ENCODE measurements around the gene SURF4. TPM values are rescaled to one million over a fixed set of nuclear protein-coding genes. Genes with fewer than 3 reads are reported as not detected.
A peak's percentile ranks its signal among the peaks of the same experiment; 100 is the strongest.

Gene SURF4
- total RNA-seq, 1 experiment from 2014 or later: 181 TPM

GRCh38 chr9:133374612-133375115 lies 1.2 kb downstream of the SURF4 start:
- H3K4me3 ChIP-seq (ENCODE audit: insufficient read depth, low read depth, low read length): peak overlapping the region; percentile 77
- peaks cover 11% of the 10 kb centered on the region for H3K27me3 ChIP-seq (ENCODE audit: control insufficient read depth, insufficient read depth, low read length)
- no peak for DNase-seq
- peaks cover 13% of the 10 kb centered on the region for H3K36me3 ChIP-seq (replicated peaks; ENCODE audit: control insufficient read depth, insufficient read depth, low read length)

- no peak overlapping the region for H3K4me3 ChIP-seq (ENCODE audit: insufficient read depth, low read depth, low read length)
- peaks cover 6% of the 10 kb centered on the region for H3K27me3 ChIP-seq (ENCODE audit: control insufficient read depth, insufficient read depth, low read length)
- peaks cover 22% of the 10 kb centered on the region for H3K36me3 ChIP-seq (replicated peaks; ENCODE audit: control insufficient read depth, insufficient read depth, low read length)
- no peak for DNase-seq
Observed at GRCh38 chr9:133372144-133372543, 3.7 kb downstream of the SURF4 start.

GRCh38 chr9:133371261-133371711 lies 4.6 kb downstream of the SURF4 start:
- peaks cover 28% of the 10 kb centered on the region for H3K36me3 ChIP-seq (replicated peaks; ENCODE audit: control insufficient read depth, insufficient read depth, low read length)
- no peaks in the 10 kb centered on the region; the same call in 1 of the 2 replicates for H3K27me3 ChIP-seq (ENCODE audit: control insufficient read depth, insufficient read depth, low read length)
- H3K4me3 ChIP-seq (ENCODE audit: insufficient read depth, low read depth, low read length): no peak overlapping the region
- DNase-seq: no peak

- H3K27me3 ChIP-seq (ENCODE audit: control insufficient read depth, insufficient read depth, low read length): no peaks in the 10 kb centered on the region
- peaks cover 33% of the 10 kb centered on the region for H3K36me3 ChIP-seq (replicated peaks; ENCODE audit: control insufficient read depth, insufficient read depth, low read length)
- DNase-seq: no peak
- H3K4me3 ChIP-seq (ENCODE audit: insufficient read depth, low read depth, low read length): no peak overlapping the region
Observed at GRCh38 chr9:133370685-133371084, 5.2 kb downstream of the SURF4 start.

GRCh38 chr9:133369933-133370332 lies 5.9 kb downstream of the SURF4 start:
- Histone ChIP-seq H3K27me3 (ENCODE audit: control insufficient read depth, insufficient read depth, low read length) (no peaks in the 10 kb centered on the region), H3K4me3 (ENCODE audit: insufficient read depth, low read depth, low read length) (no peak overlapping the region), H3K36me3 (replicated peaks; ENCODE audit: control insufficient read depth, insufficient read depth, low read length) (peaks cover 40% of the 10 kb centered on the region)
- no peak for DNase-seq

- Histone ChIP-seq H3K4me3 (ENCODE audit: insufficient read depth, low read depth, low read length) (no peak overlapping the region), H3K36me3 (replicated peaks; ENCODE audit: control insufficient read depth, insufficient read depth, low read length) (peaks cover 42% of the 10 kb centered on the region)
- DNase-seq: no peak
Observed at GRCh38 chr9:133369422-133369821, 6.4 kb downstream of the SURF4 start.

GRCh38 chr9:133368249-133368881 lies 7.5 kb downstream of the SURF4 start:
- no peak for DNase-seq
- Histone ChIP-seq H3K36me3 (replicated peaks; ENCODE audit: control insufficient read depth, insufficient read depth, low read length) (peaks cover 47% of the 10 kb centered on the region), H3K27me3 (ENCODE audit: control insufficient read depth, insufficient read depth, low read length) (no peaks in the 10 kb centered on the region), H3K4me3 (ENCODE audit: insufficient read depth, low read depth, low read length) (no peak overlapping the region)

More at GRCh38 chr9:133369422-133369821, 6.4 kb downstream of the SURF4 start:
- no peaks in the 10 kb centered on the region for H3K27me3 ChIP-seq (ENCODE audit: control insufficient read depth, insufficient read depth, low read length)

- peaks cover 51% of the 10 kb centered on the region for H3K36me3 ChIP-seq (replicated peaks; ENCODE audit: control insufficient read depth, insufficient read depth, low read length)
- no peak overlapping the region for H3K4me3 ChIP-seq (ENCODE audit: insufficient read depth, low read depth, low read length)
- no peaks in the 10 kb centered on the region for H3K27me3 ChIP-seq (ENCODE audit: control insufficient read depth, insufficient read depth, low read length)
- DNase-seq: no peak
Observed at GRCh38 chr9:133367778-133368177, 8.1 kb downstream of the SURF4 start.

- DNase-seq: no peak
- Histone ChIP-seq H3K36me3 (replicated peaks; ENCODE audit: control insufficient read depth, insufficient read depth, low read length) (peaks cover 55% of the 10 kb centered on the region), H3K27me3 (ENCODE audit: control insufficient read depth, insufficient read depth, low read length) (no peaks in the 10 kb centered on the region), H3K4me3 (ENCODE audit: insufficient read depth, low read depth, low read length) (no peak overlapping the region)
Observed at GRCh38 chr9:133367221-133367620, 8.6 kb downstream of the SURF4 start.

- Histone ChIP-seq H3K27me3 (ENCODE audit: control insufficient read depth, insufficient read depth, low read length) (no peaks in the 10 kb centered on the region), H3K4me3 (ENCODE audit: insufficient read depth, low read depth, low read length) (no peak overlapping the region), H3K36me3 (replicated peaks; ENCODE audit: control insufficient read depth, insufficient read depth, low read length) (peaks cover 57% of the 10 kb centered on the region)
- no peak for DNase-seq
Observed at GRCh38 chr9:133366435-133366834, 9.4 kb downstream of the SURF4 start.

GRCh38 chr9:133362359-133363044 lies 13.4 kb downstream of the SURF4 start:
- DNase-seq: no peak
- H3K36me3 ChIP-seq (replicated peaks; ENCODE audit: control insufficient read depth, insufficient read depth, low read length): peaks cover 48% of the 10 kb centered on the region
- H3K4me3 ChIP-seq (ENCODE audit: insufficient read depth, low read depth, low read length): no peak overlapping the region
- H3K27me3 ChIP-seq (ENCODE audit: control insufficient read depth, insufficient read depth, low read length): no peaks in the 10 kb centered on the region

- H3K4me3 ChIP-seq (ENCODE audit: insufficient read depth, low read depth, low read length): no peak overlapping the region
- DNase-seq: no peak
- peaks cover 43% of the 10 kb centered on the region for H3K36me3 ChIP-seq (replicated peaks; ENCODE audit: control insufficient read depth, insufficient read depth, low read length)
- no peaks in the 10 kb centered on the region for H3K27me3 ChIP-seq (ENCODE audit: control insufficient read depth, insufficient read depth, low read length)
Observed at GRCh38 chr9:133361507-133362092, 14.3 kb downstream of the SURF4 start.

- no peak for DNase-seq
- Histone ChIP-seq H3K27me3 (ENCODE audit: control insufficient read depth, insufficient read depth, low read length) (no peaks in the 10 kb centered on the region), H3K36me3 (replicated peaks; ENCODE audit: control insufficient read depth, insufficient read depth, low read length) (peaks cover 37% of the 10 kb centered on the region)
Observed at GRCh38 chr9:133360400-133361393, 15.2 kb downstream of the SURF4 start.

More at GRCh38 chr9:133360400-133361393, 15.2 kb downstream of the SURF4 start:
- H3K4me3 ChIP-seq (ENCODE audit: insufficient read depth, low read depth, low read length): no peak overlapping the region
